Breast epithelium (tissue), 3 donors: ENCODE measurements around the gene ZNF205.

Experiments
- CTCF ChIP-seq, 3 donors: fragments of 450-650 bp; IDR thresholded peaks; one replicate each; pipeline ENCODE4 v1.5.1; 2016 to 2017; ENCODE audit warnings: antibody characterized with exemption in 3 of 3, mild to moderate bottlenecking in 3 of 3, moderate library complexity in 3 of 3
- POLR2AphosphoS5 ChIP-seq, 3 donors: sonication (generic); formaldehyde crosslinking; IDR thresholded peaks; one replicate each; pipeline ENCODE4 v1.6.1; 2017; ENCODE audit warnings: antibody characterized with exemption in 3 of 3

- TF ChIP-seq POLR2AphosphoS5 (IDR thresholded peaks at IDR 0.05) (no peak), CTCF (IDR thresholded peaks at IDR 0.05) (no peak)
Measured at GRCh38 chr16:3161235-3162018, 49.0 kb downstream of the ZNF205 start.
